HG03521 (cell line): Measurements from ENCODE around the gene MOB3B.

Experiments used
- ATAC-seq: cut with Tn5 transposase; IDR thresholded peaks from one replicate; pipeline ENCODE4 v1.9.1; 2021; ENCODE audit warnings: mild to moderate bottlenecking, moderate library complexity; ENCODE audit not compliant: unreplicated experiment

The MOB3B gene

DNA sequence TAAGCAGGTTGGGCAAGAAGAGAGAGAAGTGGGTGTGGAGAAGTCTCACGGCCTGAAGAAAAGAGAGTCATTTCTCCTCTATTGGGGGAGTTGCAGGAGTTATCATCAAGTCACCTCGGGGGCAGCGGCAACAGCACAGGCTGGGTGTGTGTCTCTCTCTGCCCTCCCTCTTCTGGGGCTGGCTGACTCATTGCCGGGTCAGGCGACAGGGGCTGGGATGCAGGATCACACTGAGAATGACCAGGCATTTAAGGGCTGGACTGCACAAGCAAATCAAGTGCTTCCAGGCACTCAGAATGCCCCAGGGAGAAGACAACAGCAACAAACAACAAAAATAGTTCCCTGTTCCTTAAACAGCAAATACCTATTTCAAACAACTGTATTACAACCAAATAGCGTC lies 226.4 kb downstream of the MOB3B start:
- no peak for ATAC-seq

GRCh38 chr9:27297050-27297449 lies 232.6 kb downstream of the MOB3B start, which contains the start of gene EQTN:
EQTN (minus strand) TSS chr9:27297150; CDS start chr9:27297055, 95 bp downstream.
- no peak for ATAC-seq

GRCh38 chr9:27293996-27294395 lies 235.6 kb downstream of the MOB3B start:
- ATAC-seq: no peak

- no peak for ATAC-seq
Measured at GRCh38 chr9:27292659-27293405, 236.8 kb downstream of the MOB3B start.

DNA sequence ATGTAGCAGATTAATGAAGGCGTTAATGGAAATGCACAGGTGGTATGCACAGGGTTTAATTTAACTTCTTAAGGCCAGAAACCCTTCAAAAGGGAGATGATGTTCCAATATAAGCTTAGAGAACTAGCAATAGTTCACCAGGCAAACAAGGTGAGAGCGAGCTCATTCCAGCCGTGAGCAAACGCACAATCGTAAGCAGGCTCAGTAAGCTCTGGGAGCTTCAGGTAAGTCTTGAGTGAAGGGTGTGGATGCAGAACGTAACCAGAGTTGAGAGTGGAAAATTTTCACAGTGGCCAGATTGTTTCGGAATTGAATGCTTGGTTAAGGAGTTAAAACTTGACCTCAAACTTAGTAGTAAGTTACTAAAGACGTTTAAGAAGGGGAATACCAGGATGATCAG lies 238.3 kb downstream of the MOB3B start:
- no peak for ATAC-seq

DNA sequence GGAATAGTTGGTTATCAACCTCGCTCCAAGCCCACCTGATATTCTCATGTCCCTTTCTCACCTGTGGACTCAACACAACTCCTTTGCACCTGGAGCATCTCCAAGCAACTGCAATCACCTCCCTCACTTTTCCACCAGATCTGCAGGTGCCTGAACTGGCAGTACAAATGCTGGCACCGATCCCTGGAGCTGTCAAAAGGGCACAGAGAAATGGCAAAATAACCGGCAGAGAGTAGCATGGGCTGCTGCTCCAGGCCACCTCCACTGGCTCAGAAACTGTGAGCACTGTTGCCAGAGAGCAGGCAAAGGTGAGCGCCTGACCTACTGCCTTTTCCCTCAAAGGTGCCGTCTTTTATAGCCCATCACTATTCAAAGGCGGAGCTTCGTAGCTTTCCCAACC lies 247.3 kb downstream of the MOB3B start:
- ATAC-seq: no peak

DNA sequence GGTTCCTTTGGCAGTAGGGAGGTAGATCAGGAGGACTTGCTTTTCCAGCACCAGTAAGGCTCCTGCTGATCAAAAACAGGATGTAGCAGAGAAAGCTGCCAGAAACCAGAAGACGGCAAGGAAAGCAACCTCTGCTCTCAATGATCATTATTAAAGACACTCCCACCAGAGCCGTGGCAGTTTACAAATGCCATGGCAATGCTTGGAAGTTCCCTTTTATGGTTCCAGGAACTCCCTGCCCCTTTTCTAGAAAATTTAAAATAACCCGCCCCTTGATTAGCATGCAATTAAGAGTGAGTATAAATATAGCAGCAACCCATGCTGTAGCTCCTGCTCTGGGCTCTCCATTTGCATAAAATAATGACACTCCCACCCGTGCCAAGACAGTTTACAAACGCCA lies 248.8 kb downstream of the MOB3B start:
- no peak for ATAC-seq

GRCh38 chr9:27280249-27280648 lies 249.4 kb downstream of the MOB3B start:
- no peak for ATAC-seq

GRCh38 chr9:27279611-27280010 lies 250.0 kb downstream of the MOB3B start:
- ATAC-seq: no peak

DNA sequence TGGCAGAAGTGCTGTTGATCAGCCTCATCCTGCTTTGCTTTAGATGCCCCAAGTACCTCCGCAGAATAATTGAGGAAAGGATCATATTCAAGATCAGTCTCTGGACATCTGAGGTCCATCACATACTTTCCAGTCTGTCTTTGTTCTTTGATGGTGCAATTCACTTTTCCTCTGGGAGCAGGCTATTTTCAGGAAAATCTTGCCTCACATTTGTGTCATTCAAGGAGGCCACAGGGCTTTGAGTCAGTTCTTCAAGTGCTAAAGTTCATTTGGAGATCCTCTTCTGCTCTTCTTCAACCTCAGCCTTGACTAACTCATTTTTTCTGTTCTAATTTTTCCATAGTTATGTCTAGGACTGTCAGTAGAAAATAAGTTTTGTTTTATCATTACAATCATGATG lies 251.2 kb downstream of the MOB3B start:
- no peak for ATAC-seq

DNA sequence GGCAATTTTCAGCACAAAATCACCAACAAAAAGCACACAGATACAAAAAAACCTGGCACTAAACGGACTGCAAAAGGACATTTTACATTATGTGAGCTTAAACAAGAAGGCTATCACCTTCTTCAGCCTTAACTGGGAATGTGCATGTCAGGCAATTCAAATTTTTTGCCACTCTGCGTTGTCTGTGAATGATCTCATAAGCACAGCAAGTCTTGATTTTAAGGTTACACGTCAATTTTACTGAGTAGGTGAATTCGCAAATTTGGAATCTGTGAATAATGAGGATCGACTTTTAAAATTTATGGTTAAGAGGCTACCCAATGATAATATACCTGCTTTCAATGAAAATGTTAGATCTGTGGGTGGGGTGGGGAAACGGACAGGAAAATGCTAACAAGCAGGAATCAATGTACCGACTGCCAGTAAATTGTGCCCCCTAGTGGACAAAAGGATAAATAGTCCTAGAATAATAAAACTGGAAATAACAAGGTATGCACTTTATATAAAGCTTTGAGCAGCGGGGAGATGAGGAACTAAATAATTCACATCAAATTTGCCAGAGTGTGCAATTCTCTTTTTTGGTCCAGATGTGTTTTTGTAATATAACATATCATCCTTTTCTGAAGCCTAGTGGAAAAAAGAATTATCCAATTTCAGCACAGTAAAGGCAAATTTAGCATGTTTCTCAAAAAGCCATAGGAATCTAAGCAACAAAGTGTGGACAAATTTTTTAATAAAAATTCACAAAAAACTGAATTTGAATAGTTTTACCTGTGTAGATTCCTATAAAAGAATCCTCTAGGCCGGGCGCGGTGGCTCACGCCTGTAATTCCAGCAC lies 253.2 kb downstream of the MOB3B start:
- no peak for ATAC-seq
